ENCODE data around the gene MOXD1. TPM values are rescaled to one million over a fixed set of nuclear protein-coding genes. Genes with fewer than 3 reads are reported as not detected.

Gene MOXD1
- polyA plus RNA-seq, 1 of the 3 experiments (the other 2 are of a cell fraction), result 252 TPM

- no peak for TF ChIP-seq USF2 (IDR thresholded peaks at IDR 0.05; ENCODE audit: borderline replicate concordance, low read depth, low read length)
Observed at GRCh38 chr6:132289756-132290155, 111.5 kb downstream of the MOXD1 start (continued).

GRCh38 chr6:132287101-132287500 lies 114.2 kb downstream of the MOXD1 start:
- Histone ChIP-seq H3K27me3 (ENCODE audit: insufficient read depth) (no peaks in the 10 kb centered on the region; the same call in 1 of the 2 replicates), H3K4me3 (ENCODE audit: low read depth in 2 of 2, low read length in 1 of 2) (no peak overlapping the region), H4K20me1 (ENCODE audit: insufficient read depth) (no peaks in the 10 kb centered on the region), H3K79me2 (ENCODE audit: insufficient read depth) (no peaks in the 10 kb centered on the region), H3F3A (replicated peaks; ENCODE audit: insufficient read depth) (no peaks in the 10 kb centered on the region), H3K9me3 (peaks cover 5% of the 10 kb centered on the region), H3K4me1 (ENCODE audit: control insufficient read depth in 1 of 2, insufficient read depth in 2 of 2, low read depth in 1 of 2, low read length in 1 of 2) (no peaks in the 10 kb centered on the region; a peak in 1 of 4 replicates), H3K27ac (ENCODE audit: low read depth in 2 of 2, low read length in 1 of 2) (no peak overlapping the region), H3K9me2 (no peaks in the 10 kb centered on the region), H2AFZ (ENCODE audit: low read depth) (no peak overlapping the region), H3K4me2 (no peak overlapping the region), H3K36me3 (replicated peaks in 1 of 2; ENCODE audit: control insufficient read depth in 1 of 2, insufficient read depth in 2 of 2, low read length in 1 of 2) (no peaks in the 10 kb centered on the region), H3K9ac (no peak overlapping the region)
- ChIA-PET POLR2A (no interaction called here), CTCF (interaction anchor here (2.1 to 3.4 kb wide), 2 partner anchors 11 to 197 kb away, joined by 6 to 14 read pairs; no protein-coding TSS in a partner anchor)
- whole genome bisulfite sequencing (ENCODE audit: low lambda C conversion rate), result 7% methylated on average over 1 of the region's 1 CpG
- no peak for DNase-seq
- TF ChIP-seq TAF1 (IDR thresholded peaks at IDR 0.05; ENCODE audit: borderline replicate concordance, low read depth, low read length) (no peak), SIN3A (IDR thresholded peaks at IDR 0.05; ENCODE audit: borderline replicate concordance, low read depth, low read length) (no peak), FOXJ3 (CRISPR knock-in tag; IDR thresholded peaks at IDR 0.05) (no peak), FOSL2 (IDR thresholded peaks at IDR 0.05; ENCODE audit: borderline replicate concordance, low read depth) (no peak), MAX (IDR thresholded peaks at IDR 0.05; ENCODE audit: low read depth) (no peak), CTCF (IDR thresholded peaks at IDR 0.05) (no peak), JUND (IDR thresholded peaks at IDR 0.05) (no peak), MEF2A (IDR thresholded peaks at IDR 0.05; ENCODE audit: borderline replicate concordance, low read depth) (no peak), RCOR1 (IDR thresholded peaks at IDR 0.05; ENCODE audit: low read length) (no peak), IRF3 (IDR thresholded peaks at IDR 0.05; ENCODE audit: low read depth, low read length) (no peak), ZBTB33 (IDR thresholded peaks at IDR 0.05; ENCODE audit: borderline replicate concordance, low read depth) (no peak), EZH2phosphoT487 (IDR thresholded peaks at IDR 0.05; ENCODE audit: borderline replicate concordance, low read depth) (no peak), NRF1 (IDR thresholded peaks at IDR 0.05; ENCODE audit: low read depth, low read length) (no peak), GABPA (IDR thresholded peaks at IDR 0.05; ENCODE audit: low read depth) (no peak), MXI1 (IDR thresholded peaks at IDR 0.05; ENCODE audit: low read depth, low read length) (no peak), ELF1 (IDR thresholded peaks at IDR 0.05) (no peak), TEAD4 (IDR thresholded peaks at IDR 0.05; ENCODE audit: borderline replicate concordance, insufficient read depth) (no peak)

Measured in SK-N-SH (cell line).